ENCODE measurements around the gene TCEAL9.

The TCEAL9 gene

GRCh38 chrX:103407776-103408175 lies 51.5 kb downstream of the TCEAL9 start:
- no peak for DNase-seq
- in situ Hi-C loops (cut with MboI; ENCODE audit: low pct_unique_long_range_greater_than_20kb, low sequenced_read_pairs) = no loop called here
